OCI-LY3 (cell line): ENCODE results near the gene VSIG10L.

Source experiments
- EZH2phosphoT487 ChIP-seq: fragments of 200-600 bp; shearing (Covaris generic); IDR thresholded peaks from 2 replicates; pipeline ENCODE4 v1.6.1; 2018; ENCODE audit warnings: antibody characterized with exemption, mixed run types, low read depth
- TF ChIP-seq, protein P1 (sequence below): fragments of 200-600, 300-600 bp; sonication (generic); IDR thresholded peaks from 2 replicates; pipeline ENCODE4 v1.5.1; 2014; ENCODE audit warnings: antibody characterized with exemption, low read length, low read depth

DNA sequence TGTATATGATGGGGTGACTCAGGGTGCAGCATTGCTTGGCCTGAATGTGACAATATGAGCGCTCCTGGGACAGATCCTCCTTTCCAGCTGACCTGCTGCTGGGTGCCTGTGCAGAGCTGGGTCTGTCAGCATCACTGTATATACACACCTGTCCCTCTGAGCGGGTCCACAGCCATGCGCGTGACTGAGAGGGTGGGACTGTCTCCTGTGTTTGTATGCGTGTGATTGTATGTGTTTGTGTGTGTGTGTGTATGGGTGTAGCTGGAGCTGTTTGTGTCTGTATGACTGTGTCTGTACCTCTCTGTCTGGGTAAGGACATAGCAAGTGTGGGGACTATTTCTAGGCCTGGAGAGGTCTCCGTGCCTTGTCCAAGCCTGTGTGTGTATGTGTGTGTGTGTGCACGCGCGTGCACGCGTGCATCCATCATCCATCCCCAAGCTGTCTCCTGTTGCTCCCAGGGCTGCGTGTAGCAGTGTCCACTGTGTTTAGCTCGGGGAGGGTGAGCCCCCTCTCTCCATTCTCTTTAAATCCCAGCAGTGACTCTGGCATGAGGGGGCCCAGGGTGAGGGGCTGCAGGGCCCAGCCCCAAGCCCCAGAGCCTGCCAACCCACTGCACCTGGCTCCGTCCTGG lies 22.2 kb downstream of the VSIG10L start:
- TF ChIP-seq, protein P1, sequence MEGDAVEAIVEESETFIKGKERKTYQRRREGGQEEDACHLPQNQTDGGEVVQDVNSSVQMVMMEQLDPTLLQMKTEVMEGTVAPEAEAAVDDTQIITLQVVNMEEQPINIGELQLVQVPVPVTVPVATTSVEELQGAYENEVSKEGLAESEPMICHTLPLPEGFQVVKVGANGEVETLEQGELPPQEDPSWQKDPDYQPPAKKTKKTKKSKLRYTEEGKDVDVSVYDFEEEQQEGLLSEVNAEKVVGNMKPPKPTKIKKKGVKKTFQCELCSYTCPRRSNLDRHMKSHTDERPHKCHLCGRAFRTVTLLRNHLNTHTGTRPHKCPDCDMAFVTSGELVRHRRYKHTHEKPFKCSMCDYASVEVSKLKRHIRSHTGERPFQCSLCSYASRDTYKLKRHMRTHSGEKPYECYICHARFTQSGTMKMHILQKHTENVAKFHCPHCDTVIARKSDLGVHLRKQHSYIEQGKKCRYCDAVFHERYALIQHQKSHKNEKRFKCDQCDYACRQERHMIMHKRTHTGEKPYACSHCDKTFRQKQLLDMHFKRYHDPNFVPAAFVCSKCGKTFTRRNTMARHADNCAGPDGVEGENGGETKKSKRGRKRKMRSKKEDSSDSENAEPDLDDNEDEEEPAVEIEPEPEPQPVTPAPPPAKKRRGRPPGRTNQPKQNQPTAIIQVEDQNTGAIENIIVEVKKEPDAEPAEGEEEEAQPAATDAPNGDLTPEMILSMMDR: no peak
- no peak for TF ChIP-seq EZH2phosphoT487
